ENCODE results near the gene SEPTIN14. TPM values are rescaled to one million over a fixed set of nuclear protein-coding genes. Genes with fewer than 3 reads are reported as not detected.

The SEPTIN14 gene
- total and polyA plus RNA-seq, 2 experiments from 2014 or later, result not detected

GRCh38 chr7:55775051-55775420 is 87.5 kb downstream of the SEPTIN14 start:
- H3K27me3 Mint-ChIP-seq (ENCODE audit: insufficient read depth, low read depth, poor library complexity), result peaks cover 1% of the 10 kb centered on the region
- H3K36me3 ChIP-seq (ENCODE audit: insufficient read depth), result no peaks in the 10 kb centered on the region
- no peaks in the 10 kb centered on the region for H4K20me1 ChIP-seq (replicated peaks; ENCODE audit: insufficient read depth)
- no peak overlapping the region for H3K27ac Mint-ChIP-seq
- no peaks in the 10 kb centered on the region for H3K27me3 ChIP-seq (ENCODE audit: insufficient read depth)
- no peaks in the 10 kb centered on the region for H3K79me2 ChIP-seq (replicated peaks; ENCODE audit: insufficient read depth)
- peaks cover 58% of the 10 kb centered on the region for H3K9me3 Mint-ChIP-seq
- no peak overlapping the region for H3K27ac ChIP-seq (ENCODE audit: low read depth)
- peak; percentile 33 for DNase-seq (ENCODE audit: low spot score)
- H3K4me1 ChIP-seq (ENCODE audit: insufficient read depth), result peaks cover 9% of the 10 kb centered on the region
- H2AFZ ChIP-seq, result no peak overlapping the region
- H3K4me2 ChIP-seq, result peak overlapping the region; percentile 66
- peak overlapping the region; percentile 39; the same call in 1 of the 2 replicates for H3K4me3 ChIP-seq
- peaks cover 17% of the 10 kb centered on the region; the same call in 2 of the 3 replicates for H3K36me3 Mint-ChIP-seq (ENCODE audit: low read depth)
- no peak for TF ChIP-seq STAT1 (IDR thresholded peaks at IDR 0.05; ENCODE audit: unreplicated experiment)
- TF ChIP-seq ZNF331 (CRISPR knock-in tag; IDR thresholded peaks at IDR 0.05; ENCODE audit: low read depth), result no peak
- TF ChIP-seq ZNF114 (CRISPR knock-in tag; IDR thresholded peaks at IDR 0.05), result no peak
- no peak for TF ChIP-seq EZH2phosphoT487 (IDR thresholded peaks at IDR 0.05; ENCODE audit: unreplicated experiment)
- no peak for TF ChIP-seq ETS1 (IDR thresholded peaks at IDR 0.05)
- TF ChIP-seq CTCF (conservative IDR thresholded peaks at IDR 0.05; ENCODE audit: low read depth in 2 of 2), result no peak
- TF ChIP-seq POLR2AphosphoS5 (IDR thresholded peaks at IDR 0.05; ENCODE audit: low read depth), result no peak
- TF ChIP-seq REST (IDR thresholded peaks at IDR 0.05; ENCODE audit: unreplicated experiment), result no peak
- no peak for TF ChIP-seq EZH2 (IDR thresholded peaks at IDR 0.05; ENCODE audit: low read depth, unreplicated experiment)
- no peak for TF ChIP-seq NANOG (IDR thresholded peaks at IDR 0.05; ENCODE audit: borderline replicate concordance)
- TF ChIP-seq JUNB (IDR thresholded peaks at IDR 0.05; ENCODE audit: unreplicated experiment), result no peak
- TF ChIP-seq CREB1 (CRISPR knock-in tag; IDR thresholded peaks at IDR 0.05; ENCODE audit: low read depth), result no peak
- TF ChIP-seq ZNF462 (CRISPR knock-in tag; IDR thresholded peaks at IDR 0.05), result no peak
- peak; percentile 59 for ATAC-seq
- H3K4me1 Mint-ChIP-seq, result 0 out of 3 replicates have a peak, but pooled peaks cover 3% of the 10 kb centered on the region
- no peaks in the 10 kb centered on the region for H3F3A ChIP-seq (replicated peaks; ENCODE audit: low read depth)
- no peaks in the 10 kb centered on the region for H3K9me2 ChIP-seq (ENCODE audit: insufficient read depth)
- peak overlapping the region; percentile 27; the same call in 1 of the 3 replicates for H3K4me3 Mint-ChIP-seq
